ENCODE results near the gene RALGAPA2. TPM values are rescaled to one million over a fixed set of nuclear protein-coding genes. Genes with fewer than 3 reads are reported as not detected.

The RALGAPA2 gene
- total RNA-seq, 4 donors from 2014 or later: 20.1 to 27.7 (median 23.0) TPM

- peaks cover 0 to 7% (median 0%) of the 10 kb centered on the region in 4 donors for H3K36me3 ChIP-seq
- DNase-seq (ENCODE audit: extremely low spot score): no peak
- no peaks in the 10 kb centered on the region for H3K9me3 ChIP-seq
- no peaks in the 10 kb centered on the region for H3K27me3 ChIP-seq
- no peaks in the 10 kb centered on the region for H3K4me1 ChIP-seq
- TF ChIP-seq POLR2AphosphoS5 (IDR thresholded peaks at IDR 0.05) (no peak), POLR2A (IDR thresholded peaks at IDR 0.05; ENCODE audit: low read depth) (no peak), EP300 (IDR thresholded peaks at IDR 0.05) (no peak)
- TF ChIP-seq, protein P1, sequence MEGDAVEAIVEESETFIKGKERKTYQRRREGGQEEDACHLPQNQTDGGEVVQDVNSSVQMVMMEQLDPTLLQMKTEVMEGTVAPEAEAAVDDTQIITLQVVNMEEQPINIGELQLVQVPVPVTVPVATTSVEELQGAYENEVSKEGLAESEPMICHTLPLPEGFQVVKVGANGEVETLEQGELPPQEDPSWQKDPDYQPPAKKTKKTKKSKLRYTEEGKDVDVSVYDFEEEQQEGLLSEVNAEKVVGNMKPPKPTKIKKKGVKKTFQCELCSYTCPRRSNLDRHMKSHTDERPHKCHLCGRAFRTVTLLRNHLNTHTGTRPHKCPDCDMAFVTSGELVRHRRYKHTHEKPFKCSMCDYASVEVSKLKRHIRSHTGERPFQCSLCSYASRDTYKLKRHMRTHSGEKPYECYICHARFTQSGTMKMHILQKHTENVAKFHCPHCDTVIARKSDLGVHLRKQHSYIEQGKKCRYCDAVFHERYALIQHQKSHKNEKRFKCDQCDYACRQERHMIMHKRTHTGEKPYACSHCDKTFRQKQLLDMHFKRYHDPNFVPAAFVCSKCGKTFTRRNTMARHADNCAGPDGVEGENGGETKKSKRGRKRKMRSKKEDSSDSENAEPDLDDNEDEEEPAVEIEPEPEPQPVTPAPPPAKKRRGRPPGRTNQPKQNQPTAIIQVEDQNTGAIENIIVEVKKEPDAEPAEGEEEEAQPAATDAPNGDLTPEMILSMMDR (IDR thresholded peaks at IDR 0.05): no peak
- no peak overlapping the region for H3K27ac ChIP-seq (replicated peaks in 1 of 4)
- intact Hi-C loops (cut with DNase I): no loop called here
- H3K4me3 ChIP-seq: no peak overlapping the region
- 91% methylated on average over 6 of the region's 6 CpGs for WGBS
These were observed 55.4 kb downstream of the RALGAPA2 start for GRCh38 chr20:20657092-20657491.

DNA sequence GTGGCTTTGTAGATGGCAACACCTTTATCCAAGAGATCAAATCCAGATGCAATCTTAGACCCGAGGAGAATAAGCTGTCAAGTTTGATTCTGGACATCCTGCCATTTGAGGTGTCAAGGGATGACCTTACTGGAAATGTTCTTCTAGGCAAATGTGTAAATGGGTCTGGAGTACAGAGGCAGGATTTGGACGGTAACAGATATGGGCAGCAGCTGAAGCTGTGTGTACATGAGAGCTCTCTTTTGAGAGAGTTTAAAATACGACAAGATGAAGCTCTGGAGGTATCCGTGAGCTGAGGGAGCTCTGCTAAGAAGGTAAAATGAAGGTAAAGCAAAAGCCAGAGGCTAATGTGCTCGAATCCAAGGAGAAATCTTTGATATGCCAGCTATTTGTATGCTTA is 56.6 kb downstream of the RALGAPA2 start:
- 89% methylated on average over 5 of the region's 5 CpGs for WGBS
- Histone ChIP-seq H3K4me3 (no peak overlapping the region), H3K27me3 (no peaks in the 10 kb centered on the region), H3K9me3 (no peaks in the 10 kb centered on the region), H3K4me1 (no peaks in the 10 kb centered on the region), H3K36me3 (peaks cover 0 to 7% (median 0%) of the 10 kb centered on the region in 4 donors), H3K27ac (replicated peaks in 1 of 4) (no peak overlapping the region)
- TF ChIP-seq POLR2AphosphoS5 (IDR thresholded peaks at IDR 0.05) (no peak), EP300 (IDR thresholded peaks at IDR 0.05) (no peak), POLR2A (IDR thresholded peaks at IDR 0.05; ENCODE audit: low read depth) (no peak)
- TF ChIP-seq, protein P1 (IDR thresholded peaks at IDR 0.05): no peak
- no peak for DNase-seq (ENCODE audit: extremely low spot score)
- intact Hi-C loops (cut with DNase I): no loop called here

DNA sequence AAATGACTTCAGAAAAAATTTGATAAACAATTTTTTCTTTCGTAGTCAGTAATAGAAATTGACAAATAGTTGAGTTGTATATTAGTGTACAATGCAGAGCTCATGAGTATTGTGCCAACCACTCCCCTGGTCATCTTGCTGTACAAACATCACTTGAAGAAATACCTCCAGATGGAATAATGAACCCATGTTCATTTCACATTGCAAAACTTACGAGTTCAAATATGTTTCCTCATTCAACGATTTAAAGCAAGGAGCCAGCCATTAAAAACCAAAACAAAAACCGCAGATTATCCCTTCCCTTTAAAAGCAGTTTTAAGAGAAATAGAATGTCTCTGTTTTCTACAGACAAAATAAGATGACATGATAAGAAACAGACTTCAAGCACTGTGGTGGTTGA is 62.5 kb downstream of the RALGAPA2 start:
- Histone ChIP-seq H3K4me3 (no peak overlapping the region), H3K27ac (replicated peaks in 1 of 4) (no peak overlapping the region), H3K36me3 (no peaks in the 10 kb centered on the region), H3K27me3 (no peaks in the 10 kb centered on the region), H3K4me1 (no peaks in the 10 kb centered on the region), H3K9me3 (no peaks in the 10 kb centered on the region)
- intact Hi-C loops (cut with DNase I): no loop called here
- TF ChIP-seq, protein P1 (IDR thresholded peaks at IDR 0.05): no peak
- TF ChIP-seq POLR2A (IDR thresholded peaks at IDR 0.05; ENCODE audit: low read depth): no peak
- no peak for TF ChIP-seq EP300 (IDR thresholded peaks at IDR 0.05)
- no peak for TF ChIP-seq POLR2AphosphoS5 (IDR thresholded peaks at IDR 0.05)
- no peak for DNase-seq (ENCODE audit: extremely low spot score)
- WGBS: 93% methylated on average over 4 of the region's 4 CpGs

- H3K4me1 ChIP-seq: peaks cover 0 to 11% (median 3%) of the 10 kb centered on the region in 4 donors
- WGBS: 90% methylated on average over 3 of the region's 3 CpGs
- H3K27ac ChIP-seq (replicated peaks in 1 of 4): no peak overlapping the region
- H3K36me3 ChIP-seq: peaks cover 9 to 21% (median 18%) of the 10 kb centered on the region in 4 donors
- TF ChIP-seq EP300 (IDR thresholded peaks at IDR 0.05) (no peak), POLR2A (IDR thresholded peaks at IDR 0.05; ENCODE audit: low read depth) (no peak), POLR2AphosphoS5 (IDR thresholded peaks at IDR 0.05) (no peak)
- TF ChIP-seq, protein P1 (IDR thresholded peaks at IDR 0.05): no peak
- no peak for DNase-seq (ENCODE audit: extremely low spot score)
- H3K4me3 ChIP-seq: no peak overlapping the region
- H3K9me3 ChIP-seq: no peaks in the 10 kb centered on the region
- H3K27me3 ChIP-seq: no peaks in the 10 kb centered on the region
- intact Hi-C loops (cut with DNase I): no loop called here
These were observed 68.5 kb downstream of the RALGAPA2 start for GRCh38 chr20:20643927-20644326.

DNA sequence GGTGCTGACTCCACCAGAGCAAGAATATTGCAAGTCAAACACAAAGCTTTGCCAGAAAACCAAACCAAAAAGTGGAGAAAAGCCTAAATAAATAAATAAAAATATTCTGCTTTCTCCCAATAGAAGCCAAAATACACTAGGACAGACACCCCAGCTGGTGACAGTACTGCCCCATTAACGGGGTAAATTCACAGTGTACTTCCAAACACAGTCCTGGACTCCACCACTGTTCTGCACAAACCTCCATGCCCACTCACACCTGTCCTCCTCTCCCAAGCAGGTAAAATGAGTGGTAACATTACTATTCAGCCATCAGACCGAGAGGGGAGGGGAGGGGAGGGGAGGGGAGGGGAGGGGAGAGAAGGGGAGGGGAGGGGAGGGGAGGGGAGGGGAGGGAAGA is 70.7 kb downstream of the RALGAPA2 start:
- H3K36me3 ChIP-seq: peaks cover 9 to 42% (median 30%) of the 10 kb centered on the region in 4 donors
- intact Hi-C loops (cut with DNase I): no loop called here
- H3K9me3 ChIP-seq: no peaks in the 10 kb centered on the region
- 82% methylated on average over 2 of the region's 2 CpGs for WGBS
- H3K27ac ChIP-seq (replicated peaks in 1 of 4): no peak overlapping the region
- H3K4me1 ChIP-seq: peaks cover 0 to 11% (median 3%) of the 10 kb centered on the region in 4 donors
- no peaks in the 10 kb centered on the region for H3K27me3 ChIP-seq
- no peak for TF ChIP-seq EP300 (IDR thresholded peaks at IDR 0.05)
- TF ChIP-seq POLR2A (IDR thresholded peaks at IDR 0.05; ENCODE audit: low read depth): no peak
- TF ChIP-seq POLR2AphosphoS5 (IDR thresholded peaks at IDR 0.05): no peak
- no peak overlapping the region for H3K4me3 ChIP-seq
- no peak for DNase-seq (ENCODE audit: extremely low spot score)

Measured in esophagus muscularis mucosa (tissue), 4 donors.